Glutamatergic neuron (in vitro differentiated cells): Measurements from ENCODE around the gene DNER. TPM values are rescaled to one million over a fixed set of nuclear protein-coding genes. Genes with fewer than 3 reads are reported as not detected.

Experiments
- DNase-seq: peaks from one replicate; pipeline ENCODE4 v3.0.0; 2022
- H3K27ac Mint-ChIP-seq: one replicate; pipeline ENCODE4 v1.8.0; 2020; ENCODE audit warnings: mild to moderate bottlenecking, mixed read lengths, inconsistent platforms; ENCODE audit not compliant: unreplicated experiment
- H3K27me3 Mint-ChIP-seq: one replicate; pipeline ENCODE4 v1.8.0; 2020; ENCODE audit warnings: mild to moderate bottlenecking, moderate library complexity, mixed read lengths, inconsistent platforms; ENCODE audit not compliant: unreplicated experiment
- H3K36me3 Mint-ChIP-seq: one replicate; pipeline ENCODE4 v1.8.0; 2020; ENCODE audit warnings: mild to moderate bottlenecking, mixed read lengths, inconsistent platforms; ENCODE audit not compliant: unreplicated experiment
- H3K4me1 Mint-ChIP-seq: one replicate; pipeline ENCODE4 v1.8.0; 2020; ENCODE audit warnings: mild to moderate bottlenecking, low read depth, mixed read lengths, inconsistent platforms; ENCODE audit not compliant: unreplicated experiment
- H3K4me3 Mint-ChIP-seq: one replicate; pipeline ENCODE4 v1.8.0; 2020; ENCODE audit warnings: mild to moderate bottlenecking, mixed read lengths, inconsistent platforms; ENCODE audit not compliant: unreplicated experiment
- H3K9me3 Mint-ChIP-seq: one replicate; pipeline ENCODE4 v1.8.0; 2020; ENCODE audit warnings: mild to moderate bottlenecking, moderate library complexity, mixed read lengths, inconsistent platforms; ENCODE audit not compliant: unreplicated experiment
- total RNA-seq: library from RNA; stranded (reverse); fragmentation: NEBNext Ultra II Directional; extraction: Animal tissue kit (Norgen Biotek cat#: 25700); gene quantifications from one replicate; pipeline ENCODE4 v1.2.1, GENCODE V29; 2021; ENCODE audit not compliant: unreplicated experiment
- TF ChIP-seq, protein P1 (sequence below): fragments of 200-600 bp; sonication (generic); IDR thresholded peaks from one replicate; pipeline ENCODE4 v1.5.0; 2021; ENCODE audit not compliant: partially characterized antibody, unreplicated experiment

Gene DNER
- total RNA-seq, 1 donor from 2014 or later, result 36.0 TPM

DNA sequence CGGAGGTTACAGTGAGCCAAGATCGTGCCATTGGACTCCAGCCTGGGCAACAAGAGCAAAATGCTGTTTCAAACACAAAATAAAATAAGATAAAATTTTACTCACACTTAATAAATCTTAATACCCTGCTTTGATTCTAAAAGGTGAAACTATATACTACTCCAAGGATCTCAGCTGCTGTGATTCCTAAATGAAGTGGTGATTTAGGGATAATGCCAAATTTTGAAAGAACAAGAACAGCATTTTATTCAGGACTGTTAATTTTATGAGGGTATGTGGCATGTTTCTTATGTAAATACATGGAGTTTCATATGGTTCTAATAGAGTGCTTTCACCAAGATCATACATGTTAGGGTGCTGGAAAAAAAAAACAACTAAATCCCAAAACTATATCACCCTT lies 243.6 kb downstream of the DNER start:
- H3K27ac Mint-ChIP-seq, result no peak overlapping the region
- TF ChIP-seq, protein P1, sequence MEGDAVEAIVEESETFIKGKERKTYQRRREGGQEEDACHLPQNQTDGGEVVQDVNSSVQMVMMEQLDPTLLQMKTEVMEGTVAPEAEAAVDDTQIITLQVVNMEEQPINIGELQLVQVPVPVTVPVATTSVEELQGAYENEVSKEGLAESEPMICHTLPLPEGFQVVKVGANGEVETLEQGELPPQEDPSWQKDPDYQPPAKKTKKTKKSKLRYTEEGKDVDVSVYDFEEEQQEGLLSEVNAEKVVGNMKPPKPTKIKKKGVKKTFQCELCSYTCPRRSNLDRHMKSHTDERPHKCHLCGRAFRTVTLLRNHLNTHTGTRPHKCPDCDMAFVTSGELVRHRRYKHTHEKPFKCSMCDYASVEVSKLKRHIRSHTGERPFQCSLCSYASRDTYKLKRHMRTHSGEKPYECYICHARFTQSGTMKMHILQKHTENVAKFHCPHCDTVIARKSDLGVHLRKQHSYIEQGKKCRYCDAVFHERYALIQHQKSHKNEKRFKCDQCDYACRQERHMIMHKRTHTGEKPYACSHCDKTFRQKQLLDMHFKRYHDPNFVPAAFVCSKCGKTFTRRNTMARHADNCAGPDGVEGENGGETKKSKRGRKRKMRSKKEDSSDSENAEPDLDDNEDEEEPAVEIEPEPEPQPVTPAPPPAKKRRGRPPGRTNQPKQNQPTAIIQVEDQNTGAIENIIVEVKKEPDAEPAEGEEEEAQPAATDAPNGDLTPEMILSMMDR, result no peak
- H3K9me3 Mint-ChIP-seq, result no peaks in the 10 kb centered on the region
- no peaks in the 10 kb centered on the region for H3K4me1 Mint-ChIP-seq
- H3K4me3 Mint-ChIP-seq, result no peak overlapping the region
- DNase-seq, result no peak
- no peaks in the 10 kb centered on the region for H3K36me3 Mint-ChIP-seq
- H3K27me3 Mint-ChIP-seq, result peaks cover 6% of the 10 kb centered on the region

DNA sequence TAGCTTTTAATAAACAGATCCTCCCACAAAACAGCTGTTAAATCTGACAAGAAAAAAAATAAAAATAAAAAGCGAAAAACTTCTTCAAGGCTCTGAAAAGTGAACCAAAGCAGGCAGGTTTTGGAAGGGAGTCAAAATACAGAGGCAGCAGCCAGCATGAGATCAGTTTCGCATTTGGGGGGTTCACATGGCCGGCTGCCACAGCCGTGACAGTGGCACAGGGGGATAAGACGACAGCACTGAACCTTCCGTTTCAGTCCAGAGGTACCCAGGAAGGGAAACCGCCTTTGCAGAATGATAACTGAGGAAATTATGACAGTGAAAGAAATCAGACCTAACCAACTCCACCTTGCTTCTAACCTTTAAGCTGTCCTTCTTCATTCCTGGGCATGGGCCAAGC lies 246.6 kb downstream of the DNER start:
- Mint-ChIP-seq H3K9me3 (peaks cover 3% of the 10 kb centered on the region), H3K4me1 (no peaks in the 10 kb centered on the region), H3K4me3 (no peak overlapping the region), H3K27ac (no peak overlapping the region), H3K27me3 (peaks cover 4% of the 10 kb centered on the region), H3K36me3 (no peaks in the 10 kb centered on the region)
- TF ChIP-seq, protein P1, result no peak
- no peak for DNase-seq

DNA sequence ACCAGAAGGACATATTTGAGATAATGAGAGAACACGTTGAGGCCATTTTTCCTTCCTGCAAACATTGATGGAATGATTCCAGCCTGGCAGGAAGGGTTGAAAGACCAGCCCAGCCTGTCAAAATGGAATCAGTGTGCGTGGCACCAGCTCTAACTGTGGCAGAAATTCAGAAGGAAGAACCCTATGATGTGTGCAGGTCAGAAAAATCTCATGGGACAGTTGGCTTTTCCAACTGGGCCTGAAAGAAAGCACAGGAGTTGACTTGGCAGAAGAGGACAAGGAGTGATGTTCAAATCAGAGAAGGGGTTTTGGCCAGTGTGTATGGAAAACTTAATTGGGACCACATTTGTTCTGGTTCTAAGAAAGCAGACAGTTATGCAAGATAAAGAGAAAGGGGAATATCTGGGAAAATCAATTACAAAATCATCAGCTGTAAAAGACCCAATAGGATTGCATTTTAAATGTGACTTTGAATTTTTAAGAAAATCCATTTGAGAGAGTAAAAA lies 250.5 kb downstream of the DNER start:
- TF ChIP-seq, protein P1, result no peak
- no peaks in the 10 kb centered on the region for H3K36me3 Mint-ChIP-seq
- peaks cover 4% of the 10 kb centered on the region for H3K27me3 Mint-ChIP-seq
- peaks cover 3% of the 10 kb centered on the region for H3K9me3 Mint-ChIP-seq
- no peak for DNase-seq
- no peak overlapping the region for H3K27ac Mint-ChIP-seq
- H3K4me3 Mint-ChIP-seq, result no peak overlapping the region
- no peaks in the 10 kb centered on the region for H3K4me1 Mint-ChIP-seq

DNA sequence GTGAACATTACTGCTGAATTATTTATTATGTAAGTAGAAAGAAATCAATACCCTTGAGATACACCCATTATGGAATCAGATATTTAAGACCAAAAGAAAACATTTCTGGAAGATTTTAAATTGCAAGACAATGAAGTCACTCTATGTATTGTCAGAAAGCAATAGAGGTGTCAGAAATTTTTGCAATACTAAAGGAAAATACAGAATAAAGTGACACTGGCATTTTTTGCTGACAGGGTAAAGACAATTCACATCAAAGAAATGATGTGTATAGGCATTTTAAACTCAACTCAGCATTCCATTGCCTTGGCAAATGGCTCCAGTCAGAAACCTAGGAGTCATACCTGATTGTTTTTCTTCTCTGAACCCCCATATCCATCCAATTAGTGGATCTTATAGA lies 252.2 kb downstream of the DNER start:
- Mint-ChIP-seq H3K36me3 (no peaks in the 10 kb centered on the region), H3K9me3 (peaks cover 3% of the 10 kb centered on the region), H3K27ac (no peak overlapping the region), H3K4me1 (no peaks in the 10 kb centered on the region), H3K27me3 (peaks cover 4% of the 10 kb centered on the region), H3K4me3 (no peak overlapping the region)
- TF ChIP-seq, protein P1, result no peak
- DNase-seq, result no peak

DNA sequence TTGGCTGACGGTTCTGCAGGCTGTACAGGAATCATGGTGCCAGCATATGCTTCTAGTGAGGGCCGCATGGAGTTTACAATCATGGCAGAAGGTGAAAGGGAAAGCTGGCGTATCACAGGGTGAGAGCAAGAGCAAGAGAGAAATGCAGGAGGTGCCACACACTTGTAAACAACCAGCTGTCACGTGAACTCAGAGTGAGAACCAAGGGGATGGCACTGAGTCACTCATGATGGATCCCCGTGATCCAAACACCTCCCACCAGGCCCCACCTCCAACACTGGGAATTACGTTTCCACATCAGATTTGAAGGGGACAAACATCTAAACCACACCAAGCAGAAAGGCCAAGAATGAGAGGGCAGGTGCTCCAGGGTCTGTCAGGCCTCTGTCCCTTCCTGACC lies 258.3 kb downstream of the DNER start:
- Mint-ChIP-seq H3K27me3 (no peaks in the 10 kb centered on the region), H3K36me3 (no peaks in the 10 kb centered on the region), H3K4me1 (no peaks in the 10 kb centered on the region)

More for the DNA sequence above, 258.3 kb downstream of the DNER start:
- Mint-ChIP-seq H3K4me3 (no peak overlapping the region), H3K9me3 (no peaks in the 10 kb centered on the region), H3K27ac (no peak overlapping the region)
- no peak for DNase-seq
- TF ChIP-seq, protein P1, result no peak
